ENCODE measurements around the gene HID1.
"Not testable (repeated sequence)": the region's sequence is repeated elsewhere in the genome, so short reads cannot be mapped to it uniquely, and the experiment has no call there.

DNA sequence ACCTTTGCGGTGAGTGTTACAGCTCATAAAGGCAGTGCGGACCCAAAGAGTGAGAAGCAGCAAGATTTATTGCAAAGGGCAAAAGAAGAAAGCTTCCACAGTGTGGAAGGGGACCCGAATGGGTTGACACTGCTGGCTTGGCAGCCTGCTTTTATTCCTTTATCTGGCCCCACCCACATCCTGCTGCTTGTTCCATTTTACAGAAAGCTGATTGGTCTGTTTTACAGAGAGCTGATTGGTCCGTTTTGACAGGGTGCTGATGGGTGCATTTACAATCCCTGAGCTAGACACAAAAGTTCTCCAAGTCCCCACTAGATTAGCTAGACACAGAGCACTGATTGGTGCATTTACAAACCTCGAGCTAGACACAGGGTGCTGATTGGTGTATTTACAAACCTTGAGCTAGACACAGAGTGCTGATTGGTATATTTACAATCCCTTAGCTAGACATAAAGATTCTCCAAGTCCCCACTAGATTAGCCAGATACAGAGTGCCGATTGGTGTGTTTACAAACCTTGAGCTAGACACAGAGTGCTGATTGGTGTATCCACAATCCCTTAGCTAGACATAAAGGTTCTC is 66.3 kb downstream of the HID1 start:
- TF ChIP-seq, protein P1, sequence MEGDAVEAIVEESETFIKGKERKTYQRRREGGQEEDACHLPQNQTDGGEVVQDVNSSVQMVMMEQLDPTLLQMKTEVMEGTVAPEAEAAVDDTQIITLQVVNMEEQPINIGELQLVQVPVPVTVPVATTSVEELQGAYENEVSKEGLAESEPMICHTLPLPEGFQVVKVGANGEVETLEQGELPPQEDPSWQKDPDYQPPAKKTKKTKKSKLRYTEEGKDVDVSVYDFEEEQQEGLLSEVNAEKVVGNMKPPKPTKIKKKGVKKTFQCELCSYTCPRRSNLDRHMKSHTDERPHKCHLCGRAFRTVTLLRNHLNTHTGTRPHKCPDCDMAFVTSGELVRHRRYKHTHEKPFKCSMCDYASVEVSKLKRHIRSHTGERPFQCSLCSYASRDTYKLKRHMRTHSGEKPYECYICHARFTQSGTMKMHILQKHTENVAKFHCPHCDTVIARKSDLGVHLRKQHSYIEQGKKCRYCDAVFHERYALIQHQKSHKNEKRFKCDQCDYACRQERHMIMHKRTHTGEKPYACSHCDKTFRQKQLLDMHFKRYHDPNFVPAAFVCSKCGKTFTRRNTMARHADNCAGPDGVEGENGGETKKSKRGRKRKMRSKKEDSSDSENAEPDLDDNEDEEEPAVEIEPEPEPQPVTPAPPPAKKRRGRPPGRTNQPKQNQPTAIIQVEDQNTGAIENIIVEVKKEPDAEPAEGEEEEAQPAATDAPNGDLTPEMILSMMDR (IDR thresholded peaks at IDR 0.05; ENCODE audit: low read length) = not testable (repeated sequence)
- TF ChIP-seq EZH2phosphoT487 (IDR thresholded peaks at IDR 0.05; ENCODE audit: low read length) = not testable (repeated sequence)
